ENCODE results near the gene CDKN2A. TPM values are rescaled to one million over a fixed set of nuclear protein-coding genes. Genes with fewer than 3 reads are reported as not detected.

The CDKN2A gene
- total and polyA plus RNA-seq, 5 donors from 2014 or later = 9.6 to 22.5 (median 16.5) TPM

DNA sequence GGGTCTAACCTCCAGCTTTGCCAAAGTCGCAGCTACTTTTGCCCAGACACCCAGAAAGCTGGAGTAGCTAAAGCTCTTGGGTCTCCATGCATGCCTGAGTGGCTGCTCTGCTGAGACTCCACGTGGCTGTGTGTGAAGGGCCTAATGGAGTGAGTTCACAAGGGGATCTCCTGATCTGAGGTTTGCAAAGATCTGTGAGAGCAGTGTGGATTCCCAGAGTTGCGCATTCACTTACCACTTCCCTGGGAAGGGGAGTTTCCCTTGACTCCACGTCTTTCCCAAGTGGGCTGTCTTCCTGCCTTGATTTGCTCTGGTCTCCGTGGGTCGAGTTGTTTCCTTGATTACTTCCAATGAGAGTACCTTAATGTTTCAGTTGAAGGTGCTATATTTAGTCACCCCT is 32.5 kb upstream of the CDKN2A start:
- DNase-seq (no peak), ATAC-seq (ENCODE audit: low read depth in 2 of 2) (no peak)
- no peak overlapping the region for H3K27ac ChIP-seq (ENCODE audit: insufficient read depth, low read length, poor library complexity, severe bottlenecking)
- H3K4me1 Mint-ChIP-seq = peaks cover 0 to 2% (median 0%) of the 10 kb centered on the region in 4 donors
- H3K27me3 Mint-ChIP-seq = peaks cover 12% of the 10 kb centered on the region
- H3K4me1 ChIP-seq (ENCODE audit: control insufficient read depth, insufficient read depth, low read length, poor library complexity, severe bottlenecking) = no peaks in the 10 kb centered on the region
- H3K27ac Mint-ChIP-seq = no peak overlapping the region
- H3K4me3 Mint-ChIP-seq = no peak overlapping the region
- H3K36me3 Mint-ChIP-seq = no peaks in the 10 kb centered on the region
- no peaks in the 10 kb centered on the region for H3K9me3 ChIP-seq (ENCODE audit: control insufficient read depth in 2 of 2, low read length in 2 of 2)
- H3K9me3 Mint-ChIP-seq = peaks cover 0 to 4% (median 2%) of the 10 kb centered on the region in 7 donors
- peaks cover 7% of the 10 kb centered on the region for H3K27me3 ChIP-seq (ENCODE audit: control insufficient read depth, insufficient read depth, low read length)
- no peak overlapping the region for H3K4me3 ChIP-seq (ENCODE audit: low read depth, low read length)
- no peaks in the 10 kb centered on the region for H3K36me3 ChIP-seq (ENCODE audit: control insufficient read depth, insufficient read depth, low read length)

DNA sequence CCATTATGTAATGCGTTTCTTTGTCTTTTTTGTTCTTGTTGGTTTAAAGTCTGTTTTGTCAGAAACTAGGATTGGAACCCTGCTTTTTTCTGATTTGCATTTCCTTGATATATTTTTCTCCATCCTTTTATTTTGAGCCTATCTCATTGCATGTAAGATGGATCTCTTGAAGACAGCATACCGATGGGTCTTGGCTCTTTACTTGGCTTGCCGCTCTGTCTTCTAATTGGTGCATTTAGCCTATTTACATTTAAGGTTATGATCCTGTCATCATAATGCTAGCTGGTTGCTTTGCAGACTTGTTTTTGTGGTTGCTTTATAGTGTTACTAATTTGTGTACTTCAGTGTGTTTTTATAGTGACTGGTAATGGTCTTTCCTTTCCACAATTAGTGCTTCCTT is 28.2 kb upstream of the CDKN2A start:
- Mint-ChIP-seq H3K36me3 (no peaks in the 10 kb centered on the region), H3K27me3 (peaks cover 20% of the 10 kb centered on the region), H3K4me1 (no peaks in the 10 kb centered on the region), H3K27ac (no peak overlapping the region), H3K4me3 (no peak overlapping the region), H3K9me3 (peaks cover 0 to 17% (median 5%) of the 10 kb centered on the region in 7 donors)
- H3K27me3 ChIP-seq (ENCODE audit: control insufficient read depth, insufficient read depth, low read length) = peaks cover 10% of the 10 kb centered on the region
- ATAC-seq (ENCODE audit: low read depth in 2 of 2) (no peak), DNase-seq (no peak)
- H3K4me3 ChIP-seq (ENCODE audit: low read depth, low read length) = no peak overlapping the region
- H3K36me3 ChIP-seq (ENCODE audit: control insufficient read depth, insufficient read depth, low read length) = no peaks in the 10 kb centered on the region
- no peak overlapping the region for H3K27ac ChIP-seq (ENCODE audit: insufficient read depth, low read length, poor library complexity, severe bottlenecking)
- H3K4me1 ChIP-seq (ENCODE audit: control insufficient read depth, insufficient read depth, low read length, poor library complexity, severe bottlenecking) = no peaks in the 10 kb centered on the region
- H3K9me3 ChIP-seq (ENCODE audit: control insufficient read depth in 2 of 2, low read length in 2 of 2) = no peaks in the 10 kb centered on the region

DNA sequence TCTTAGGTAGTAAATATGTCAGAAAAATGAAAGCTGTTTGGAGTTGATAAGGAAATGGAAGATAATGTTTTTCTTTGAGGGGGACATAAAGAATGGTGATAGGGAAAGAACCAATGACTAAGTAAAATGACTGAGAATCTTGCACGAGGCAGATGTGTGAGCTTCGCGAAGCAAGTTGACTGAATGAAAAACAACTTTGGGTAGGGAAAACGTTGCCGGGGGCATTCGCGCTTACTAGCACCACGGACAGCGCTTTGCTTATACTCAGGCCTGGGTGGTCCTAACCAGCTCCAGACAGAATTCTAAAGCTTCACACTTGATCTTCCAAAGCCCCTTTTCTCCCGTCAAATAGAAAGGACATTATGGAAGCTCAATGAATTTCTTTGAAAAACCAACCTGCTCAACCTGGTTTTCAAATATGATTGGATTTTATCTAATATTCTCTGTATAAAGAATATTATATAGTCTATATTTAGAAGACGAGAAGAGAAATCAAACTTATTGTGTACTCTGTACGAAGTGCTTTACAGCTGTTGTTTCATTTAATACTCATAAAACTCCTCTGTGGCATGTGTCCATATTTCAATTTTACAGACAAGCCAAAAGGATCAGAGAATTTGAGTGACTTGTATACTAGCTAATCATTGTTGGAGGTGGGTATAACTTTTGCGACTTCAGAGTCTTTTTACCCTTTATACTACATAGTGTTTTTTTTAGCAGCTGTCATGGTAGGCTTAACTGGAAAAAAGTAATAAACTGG is 16.9 kb upstream of the CDKN2A start:
- H3K36me3 Mint-ChIP-seq = no peaks in the 10 kb centered on the region
- ATAC-seq (ENCODE audit: low read depth in 2 of 2) = no peak
- H3K9me3 Mint-ChIP-seq = peaks cover 0 to 8% (median 0%) of the 10 kb centered on the region in 7 donors
- Histone ChIP-seq H3K27ac (ENCODE audit: insufficient read depth, low read length, poor library complexity, severe bottlenecking) (no peak overlapping the region), H3K4me3 (ENCODE audit: low read depth, low read length) (no peak overlapping the region), H3K4me1 (ENCODE audit: control insufficient read depth, insufficient read depth, low read length, poor library complexity, severe bottlenecking) (peaks cover 18% of the 10 kb centered on the region), H3K27me3 (ENCODE audit: control insufficient read depth, insufficient read depth, low read length) (peaks cover 28% of the 10 kb centered on the region), H3K9me3 (ENCODE audit: control insufficient read depth in 2 of 2, low read length in 2 of 2) (no peaks in the 10 kb centered on the region), H3K36me3 (ENCODE audit: control insufficient read depth, insufficient read depth, low read length) (no peaks in the 10 kb centered on the region)
- peaks cover 5 to 27% (median 11%) of the 10 kb centered on the region in 4 donors for H3K4me1 Mint-ChIP-seq
- peaks cover 41% of the 10 kb centered on the region for H3K27me3 Mint-ChIP-seq
- no peak overlapping the region for H3K4me3 Mint-ChIP-seq
- DNase-seq = peak in 1 of 3 donors; percentile 23
- no peak overlapping the region for H3K27ac Mint-ChIP-seq

DNA sequence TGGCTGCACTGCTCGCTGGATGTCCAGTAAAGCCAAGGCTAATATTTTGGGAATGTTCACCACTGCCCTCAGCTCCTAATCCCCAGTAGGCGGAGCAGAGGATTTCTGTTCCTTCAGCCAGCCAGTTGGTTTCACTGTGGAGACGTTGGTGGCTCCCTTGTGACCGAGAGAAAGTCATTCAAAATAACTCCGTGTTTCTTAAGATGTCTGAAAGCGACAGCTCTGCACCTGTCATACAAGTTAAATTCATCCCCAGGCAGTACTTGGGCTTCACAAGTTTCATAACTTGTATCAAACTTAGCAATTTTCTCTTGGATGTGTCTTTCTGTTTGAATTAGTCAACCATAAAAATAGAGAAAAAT is 15.3 kb upstream of the CDKN2A start:
- DNase-seq (no peak), ATAC-seq (ENCODE audit: low read depth in 2 of 2) (peak in 1 of 2 donors; percentile 5)
- Histone ChIP-seq H3K4me3 (ENCODE audit: low read depth, low read length) (peak overlapping the region; percentile 45), H3K27me3 (ENCODE audit: control insufficient read depth, insufficient read depth, low read length) (peaks cover 36% of the 10 kb centered on the region), H3K36me3 (ENCODE audit: control insufficient read depth, insufficient read depth, low read length) (no peaks in the 10 kb centered on the region), H3K27ac (ENCODE audit: insufficient read depth, low read length, poor library complexity, severe bottlenecking) (no peak overlapping the region), H3K9me3 (ENCODE audit: control insufficient read depth in 2 of 2, low read length in 2 of 2) (no peaks in the 10 kb centered on the region), H3K4me1 (ENCODE audit: control insufficient read depth, insufficient read depth, low read length, poor library complexity, severe bottlenecking) (peaks cover 29% of the 10 kb centered on the region)
- peak overlapping the region; percentile 65 to 85 (median 78) for H3K4me3 Mint-ChIP-seq
- peaks cover 57% of the 10 kb centered on the region for H3K27me3 Mint-ChIP-seq
- H3K36me3 Mint-ChIP-seq = no peaks in the 10 kb centered on the region
- peaks cover 0 to 8% (median 0%) of the 10 kb centered on the region in 7 donors for H3K9me3 Mint-ChIP-seq
- peaks cover 15 to 38% (median 21%) of the 10 kb centered on the region in 4 donors for H3K4me1 Mint-ChIP-seq
- H3K27ac Mint-ChIP-seq = no peak overlapping the region

DNA sequence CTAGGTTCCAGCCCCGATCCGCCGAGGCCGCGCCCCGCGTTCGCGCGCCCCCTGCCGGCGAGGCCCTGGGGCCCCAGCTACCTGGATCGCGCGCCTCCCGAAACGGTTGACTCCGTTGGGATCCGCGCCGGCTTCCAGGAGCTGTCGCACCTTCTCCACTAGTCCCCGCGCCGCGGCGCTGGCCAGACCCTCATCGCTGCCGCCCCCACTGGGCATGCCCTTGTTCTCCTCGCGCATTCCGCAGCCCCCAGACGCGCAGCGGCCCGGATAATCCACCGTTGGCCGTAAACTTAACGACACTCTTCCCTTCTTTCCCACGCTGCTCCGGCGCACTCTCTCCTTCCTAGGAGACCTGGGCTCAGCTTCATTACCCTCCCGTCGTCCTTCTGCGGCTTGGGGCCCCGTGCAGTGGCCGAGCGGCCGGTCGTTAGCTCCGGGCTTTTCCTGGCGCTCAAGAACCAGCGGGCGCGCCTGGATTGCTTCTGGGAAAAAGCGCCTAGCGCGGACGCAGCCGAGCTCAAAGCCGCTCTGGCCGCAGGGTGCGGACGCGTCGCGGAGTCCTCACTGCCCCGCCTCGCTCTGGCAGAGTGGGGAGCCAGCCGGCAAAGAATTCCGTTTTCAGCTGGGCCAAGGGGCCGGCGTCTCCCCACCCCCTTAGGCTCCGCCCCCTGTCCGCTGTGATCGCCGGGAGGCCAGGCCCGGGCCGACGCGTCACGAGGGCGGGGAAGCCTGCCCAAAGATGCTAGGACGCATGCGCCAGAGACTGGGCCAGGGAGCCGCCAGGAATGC is 14.7 kb upstream of the CDKN2A start, which contains the start of gene CDKN2B:
TSS of gene CDKN2B (minus strand) at position 589 of the 789 bp plus-strand sequence. CDS start at position 237, 352 bp downstream.
- Mint-ChIP-seq H3K27ac (peak within 1 kb of the TSS in 1 of 3 donors; percentile 43), H3K27me3 (peaks cover 61% of the 10 kb centered on the region)
- H3K27me3 ChIP-seq (ENCODE audit: control insufficient read depth, insufficient read depth, low read length) = peaks cover 41% of the 10 kb centered on the region

DNA sequence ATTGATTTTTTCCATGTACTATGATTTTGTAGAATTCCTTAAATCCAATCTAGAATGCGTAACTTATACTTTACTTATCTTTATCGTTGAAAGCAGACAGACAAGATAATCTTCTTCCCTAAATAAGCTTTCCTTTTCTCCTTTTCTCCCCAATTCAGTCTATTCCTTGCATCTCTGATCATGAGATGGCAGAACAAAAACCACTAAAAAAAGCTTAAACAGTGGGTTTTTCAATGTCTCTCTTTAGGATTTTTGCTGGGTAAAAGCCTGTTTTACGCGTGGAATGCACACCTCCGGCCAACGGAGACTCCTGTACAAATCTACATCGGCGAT is 14.2 kb upstream of the CDKN2A start:
- H3K9me3 Mint-ChIP-seq = peaks cover 0 to 8% (median 0%) of the 10 kb centered on the region in 7 donors
- no peak overlapping the region for H3K27ac Mint-ChIP-seq
- no peaks in the 10 kb centered on the region for H3K9me3 ChIP-seq (ENCODE audit: control insufficient read depth in 2 of 2, low read length in 2 of 2)
- H3K27ac ChIP-seq (ENCODE audit: insufficient read depth, low read length, poor library complexity, severe bottlenecking) = no peak overlapping the region
- H3K4me1 Mint-ChIP-seq = peaks cover 15 to 38% (median 22%) of the 10 kb centered on the region in 4 donors
- no peak for ATAC-seq (ENCODE audit: low read depth in 2 of 2)
- no peak for DNase-seq
- H3K36me3 Mint-ChIP-seq = no peaks in the 10 kb centered on the region
- peak overlapping the region; percentile 65 to 85 (median 78) for H3K4me3 Mint-ChIP-seq
- peak overlapping the region; percentile 84 for H3K4me3 ChIP-seq (ENCODE audit: low read depth, low read length)
- peaks cover 29% of the 10 kb centered on the region for H3K4me1 ChIP-seq (ENCODE audit: control insufficient read depth, insufficient read depth, low read length, poor library complexity, severe bottlenecking)
- peaks cover 66% of the 10 kb centered on the region for H3K27me3 Mint-ChIP-seq
- H3K36me3 ChIP-seq (ENCODE audit: control insufficient read depth, insufficient read depth, low read length) = no peaks in the 10 kb centered on the region
- H3K27me3 ChIP-seq (ENCODE audit: control insufficient read depth, insufficient read depth, low read length) = peaks cover 45% of the 10 kb centered on the region

More for the DNA sequence above, 14.7 kb upstream of the CDKN2A start, which contains the start of gene CDKN2B:
- Histone ChIP-seq H3K36me3 (ENCODE audit: control insufficient read depth, insufficient read depth, low read length) (no peaks in the 10 kb centered on the region), H3K4me1 (ENCODE audit: control insufficient read depth, insufficient read depth, low read length, poor library complexity, severe bottlenecking) (peaks cover 29% of the 10 kb centered on the region), H3K27ac (ENCODE audit: insufficient read depth, low read length, poor library complexity, severe bottlenecking) (no peak within 1 kb of the TSS), H3K4me3 (ENCODE audit: low read depth, low read length) (peak within 1 kb of the TSS; percentile 84), H3K9me3 (ENCODE audit: control insufficient read depth in 2 of 2, low read length in 2 of 2) (no peaks in the 10 kb centered on the region)
- ATAC-seq (ENCODE audit: low read depth in 2 of 2) (peak; percentile 66 to 70), DNase-seq (peak; percentile 48 to 85 (median 57))
- no peaks in the 10 kb centered on the region for H3K36me3 Mint-ChIP-seq
- peaks cover 15 to 38% (median 22%) of the 10 kb centered on the region in 4 donors for H3K4me1 Mint-ChIP-seq
- peaks cover 0 to 8% (median 0%) of the 10 kb centered on the region in 7 donors for H3K9me3 Mint-ChIP-seq
- peak within 1 kb of the TSS; percentile 65 to 85 (median 78) for H3K4me3 Mint-ChIP-seq

DNA sequence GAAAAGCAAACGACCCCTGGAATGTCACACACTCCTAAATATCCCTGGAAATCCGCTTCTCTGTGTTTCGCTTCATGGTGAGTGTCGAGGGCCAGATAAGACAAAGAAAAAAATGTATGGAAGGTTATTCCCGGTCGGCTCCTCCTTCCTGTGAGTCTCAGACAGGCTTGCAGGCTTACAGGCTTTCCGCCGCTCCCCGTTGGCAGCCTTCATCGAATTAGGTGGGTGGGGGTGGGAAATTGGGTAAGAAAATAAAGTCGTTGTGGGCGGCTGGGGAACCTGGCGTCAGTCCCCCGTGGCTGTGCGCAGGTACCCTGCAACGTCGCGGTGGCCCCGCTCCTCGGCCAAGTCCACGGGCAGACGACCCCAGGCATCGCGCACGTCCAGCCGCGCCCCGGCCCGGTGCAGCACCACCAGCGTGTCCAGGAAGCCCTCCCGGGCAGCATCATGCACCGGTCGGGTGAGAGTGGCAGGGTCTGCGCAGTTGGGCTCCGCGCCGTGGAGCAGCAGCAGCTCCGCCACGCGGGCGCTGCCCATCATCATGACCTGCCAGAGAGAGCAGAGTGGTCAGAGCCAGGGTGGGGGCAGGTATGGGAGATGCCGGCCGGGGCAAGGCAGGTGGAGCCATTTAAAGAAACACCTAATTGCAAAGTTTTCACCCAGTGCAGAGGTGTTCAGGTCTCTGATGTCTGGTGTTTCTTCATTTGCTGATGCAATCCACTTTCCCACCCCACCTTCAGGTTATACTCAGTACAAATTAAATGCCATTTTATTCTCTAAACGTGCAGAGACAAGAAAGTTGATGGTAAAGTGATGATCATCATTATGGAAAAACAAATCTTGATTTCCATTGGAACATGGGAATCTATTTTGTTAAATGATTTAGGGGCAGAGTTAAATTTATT is 11.8 kb upstream of the CDKN2A start:
- DNase-seq = peak in 1 of 3 donors; percentile 40
- Histone ChIP-seq H3K27ac (ENCODE audit: insufficient read depth, low read length, poor library complexity, severe bottlenecking) (no peak overlapping the region), H3K36me3 (ENCODE audit: control insufficient read depth, insufficient read depth, low read length) (no peaks in the 10 kb centered on the region), H3K4me1 (ENCODE audit: control insufficient read depth, insufficient read depth, low read length, poor library complexity, severe bottlenecking) (peaks cover 29% of the 10 kb centered on the region), H3K4me3 (ENCODE audit: low read depth, low read length) (no peak overlapping the region), H3K27me3 (ENCODE audit: control insufficient read depth, insufficient read depth, low read length) (peaks cover 53% of the 10 kb centered on the region), H3K9me3 (ENCODE audit: control insufficient read depth in 2 of 2, low read length in 2 of 2) (no peaks in the 10 kb centered on the region)
- Mint-ChIP-seq H3K4me3 (peak overlapping the region; percentile 48 to 90 (median 60)), H3K27me3 (peaks cover 80% of the 10 kb centered on the region), H3K4me1 (peaks cover 17 to 38% (median 22%) of the 10 kb centered on the region in 4 donors), H3K27ac (peak overlapping the region in 1 of 3 donors; percentile 61), H3K36me3 (no peaks in the 10 kb centered on the region), H3K9me3 (no peaks in the 10 kb centered on the region)
- no peak for ATAC-seq (ENCODE audit: low read depth in 2 of 2)

All from CD4-positive, CD25-positive, alpha-beta regulatory T cell (primary cell).